ENCODE results near the gene FAM120A. TPM values are rescaled to one million over a fixed set of nuclear protein-coding genes. Genes with fewer than 3 reads are reported as not detected.

Gene FAM120A
- total RNA-seq, 1 experiment from 2014 or later = 43.2 TPM

DNA sequence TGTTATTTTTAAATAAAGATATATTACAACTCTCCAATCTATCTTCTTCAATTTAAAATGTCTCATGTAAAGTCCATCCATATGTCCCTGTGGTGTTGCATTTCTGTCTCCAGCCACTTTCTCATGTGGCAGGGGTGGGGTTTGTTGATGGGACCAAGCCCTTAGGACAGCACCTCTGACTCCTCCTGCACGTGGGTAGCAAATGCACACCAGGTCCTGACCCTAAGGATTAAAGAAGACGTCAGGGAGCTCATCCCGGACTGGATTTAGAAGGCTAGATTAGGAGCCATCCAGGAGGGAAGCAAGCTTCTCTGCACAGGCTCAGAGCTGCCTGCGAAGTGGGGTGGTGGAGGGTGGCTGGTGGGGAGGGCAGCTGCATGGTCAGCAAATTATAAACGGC lies 40.8 kb downstream of the FAM120A start:
- POLR2A ChIA-PET = no interaction called here
- CTCF ChIA-PET = interaction anchor here (0.7 kb wide), 1 partner anchor 291 kb away, joined by 12 read pairs; no protein-coding TSS in a partner anchor
- H3K27me3 Mint-ChIP-seq (ENCODE audit: insufficient read depth, unreplicated experiment) = no peaks in the 10 kb centered on the region
- H3K36me3 ChIP-seq (ENCODE audit: control insufficient read depth, insufficient read depth, low read length) = no peaks in the 10 kb centered on the region; the same call in 1 of the 2 replicates
- no peaks in the 10 kb centered on the region for H3K4me1 Mint-ChIP-seq (ENCODE audit: low read depth, unreplicated experiment)
- no peaks in the 10 kb centered on the region for H3K9me3 ChIP-seq
- H3K4me3 ChIP-seq (ENCODE audit: low read depth, low read length) = no peak overlapping the region
- no peaks in the 10 kb centered on the region for H3K27me3 ChIP-seq (replicated peaks; ENCODE audit: control insufficient read depth, insufficient read depth, low read length)
- H3K27ac Mint-ChIP-seq (ENCODE audit: unreplicated experiment) = no peak overlapping the region
- intact Hi-C loops (cut with micrococcal nuclease; ENCODE audit: unreplicated experiment) = no loop called here
- BruUV-seq (replicated peaks) = no TSS peak
- TF ChIP-seq, protein P1, sequence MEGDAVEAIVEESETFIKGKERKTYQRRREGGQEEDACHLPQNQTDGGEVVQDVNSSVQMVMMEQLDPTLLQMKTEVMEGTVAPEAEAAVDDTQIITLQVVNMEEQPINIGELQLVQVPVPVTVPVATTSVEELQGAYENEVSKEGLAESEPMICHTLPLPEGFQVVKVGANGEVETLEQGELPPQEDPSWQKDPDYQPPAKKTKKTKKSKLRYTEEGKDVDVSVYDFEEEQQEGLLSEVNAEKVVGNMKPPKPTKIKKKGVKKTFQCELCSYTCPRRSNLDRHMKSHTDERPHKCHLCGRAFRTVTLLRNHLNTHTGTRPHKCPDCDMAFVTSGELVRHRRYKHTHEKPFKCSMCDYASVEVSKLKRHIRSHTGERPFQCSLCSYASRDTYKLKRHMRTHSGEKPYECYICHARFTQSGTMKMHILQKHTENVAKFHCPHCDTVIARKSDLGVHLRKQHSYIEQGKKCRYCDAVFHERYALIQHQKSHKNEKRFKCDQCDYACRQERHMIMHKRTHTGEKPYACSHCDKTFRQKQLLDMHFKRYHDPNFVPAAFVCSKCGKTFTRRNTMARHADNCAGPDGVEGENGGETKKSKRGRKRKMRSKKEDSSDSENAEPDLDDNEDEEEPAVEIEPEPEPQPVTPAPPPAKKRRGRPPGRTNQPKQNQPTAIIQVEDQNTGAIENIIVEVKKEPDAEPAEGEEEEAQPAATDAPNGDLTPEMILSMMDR (IDR thresholded peaks at IDR 0.05; ENCODE audit: insufficient read depth in 1 of 2, low read depth in 1 of 2, low read length in 1 of 2, severe bottlenecking in 1 of 2, unreplicated experiment in 1 of 2) = no peak
- peaks cover 23% of the 10 kb centered on the region for H3K36me3 Mint-ChIP-seq (ENCODE audit: insufficient read depth, unreplicated experiment)
- H3K4me3 Mint-ChIP-seq (ENCODE audit: unreplicated experiment) = no peak overlapping the region
- no peaks in the 10 kb centered on the region for H3K4me1 ChIP-seq
- no peak for DNase-seq
- H3K9me3 Mint-ChIP-seq (ENCODE audit: unreplicated experiment) = no peaks in the 10 kb centered on the region

DNA sequence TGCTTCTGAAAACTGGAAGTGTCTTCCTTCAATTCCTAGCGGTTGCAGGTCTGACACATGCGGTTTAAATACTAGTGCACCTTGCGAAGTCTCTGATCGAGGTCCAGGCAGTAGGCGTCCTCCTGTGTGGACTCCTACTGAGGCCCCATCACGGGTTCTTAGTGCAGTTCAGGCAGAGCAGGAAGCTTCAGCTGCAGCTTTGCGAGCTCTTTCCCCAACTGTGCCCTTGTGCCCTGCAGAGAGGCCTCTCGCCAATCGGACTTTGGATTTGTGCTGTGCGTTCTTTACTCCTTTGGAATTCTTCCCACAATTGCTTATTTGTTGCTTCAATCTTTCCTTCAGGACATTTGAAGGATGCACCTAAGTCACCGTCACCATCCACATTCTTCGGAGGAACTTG lies 42.5 kb downstream of the FAM120A start:
- Mint-ChIP-seq H3K27ac (ENCODE audit: unreplicated experiment) (no peak overlapping the region), H3K9me3 (ENCODE audit: unreplicated experiment) (no peaks in the 10 kb centered on the region), H3K36me3 (ENCODE audit: insufficient read depth, unreplicated experiment) (peaks cover 34% of the 10 kb centered on the region), H3K4me1 (ENCODE audit: low read depth, unreplicated experiment) (no peaks in the 10 kb centered on the region), H3K27me3 (ENCODE audit: insufficient read depth, unreplicated experiment) (no peaks in the 10 kb centered on the region), H3K4me3 (ENCODE audit: unreplicated experiment) (no peak overlapping the region)
- no TSS peak for BruUV-seq (replicated peaks)
- TF ChIP-seq, protein P1 (IDR thresholded peaks at IDR 0.05; ENCODE audit: insufficient read depth in 1 of 2, low read depth in 1 of 2, low read length in 1 of 2, severe bottlenecking in 1 of 2, unreplicated experiment in 1 of 2) = no peak
- H3K4me3 ChIP-seq (ENCODE audit: low read depth, low read length) = no peak overlapping the region
- H3K9me3 ChIP-seq = no peaks in the 10 kb centered on the region
- ChIA-PET CTCF (no interaction called here), POLR2A (no interaction called here)
- no peaks in the 10 kb centered on the region for H3K4me1 ChIP-seq
- intact Hi-C loops (cut with micrococcal nuclease; ENCODE audit: unreplicated experiment) = no loop called here
- no peak for DNase-seq
- H3K27me3 ChIP-seq (replicated peaks; ENCODE audit: control insufficient read depth, insufficient read depth, low read length) = no peaks in the 10 kb centered on the region
- no peaks in the 10 kb centered on the region; the same call in 1 of the 2 replicates for H3K36me3 ChIP-seq (ENCODE audit: control insufficient read depth, insufficient read depth, low read length)

DNA sequence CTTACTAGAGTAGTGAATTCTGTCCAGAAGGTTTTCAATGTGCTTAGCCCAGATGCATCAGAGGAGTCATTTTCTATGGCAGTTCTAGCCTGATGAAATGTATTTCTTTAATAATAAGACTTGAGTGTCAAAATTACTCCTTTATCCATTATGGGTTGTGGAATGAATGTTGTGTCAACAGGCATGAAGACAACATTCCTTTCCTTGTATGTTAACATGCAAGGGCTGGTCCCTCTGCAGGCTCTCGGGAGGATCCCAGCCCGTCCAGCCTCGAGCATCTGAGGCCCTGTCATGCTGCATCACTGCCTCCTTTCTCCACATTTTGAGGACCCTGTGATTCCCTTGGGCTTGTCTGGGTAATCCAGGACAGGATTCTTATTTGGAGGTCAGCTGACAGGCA lies 44.8 kb downstream of the FAM120A start:
- BruUV-seq (replicated peaks) = no TSS peak
- Mint-ChIP-seq H3K27me3 (ENCODE audit: insufficient read depth, unreplicated experiment) (no peaks in the 10 kb centered on the region), H3K36me3 (ENCODE audit: insufficient read depth, unreplicated experiment) (peaks cover 52% of the 10 kb centered on the region)

More for the DNA sequence above, 44.8 kb downstream of the FAM120A start:
- H3K27me3 ChIP-seq (replicated peaks; ENCODE audit: control insufficient read depth, insufficient read depth, low read length) = no peaks in the 10 kb centered on the region
- Mint-ChIP-seq H3K4me3 (ENCODE audit: unreplicated experiment) (no peak overlapping the region), H3K9me3 (ENCODE audit: unreplicated experiment) (no peaks in the 10 kb centered on the region), H3K27ac (ENCODE audit: unreplicated experiment) (no peak overlapping the region), H3K4me1 (ENCODE audit: low read depth, unreplicated experiment) (peaks cover 13% of the 10 kb centered on the region)
- H3K9me3 ChIP-seq = no peaks in the 10 kb centered on the region
- no peak for DNase-seq
- TF ChIP-seq, protein P1 (IDR thresholded peaks at IDR 0.05; ENCODE audit: insufficient read depth in 1 of 2, low read depth in 1 of 2, low read length in 1 of 2, severe bottlenecking in 1 of 2, unreplicated experiment in 1 of 2) = no peak
- intact Hi-C loops (cut with micrococcal nuclease; ENCODE audit: unreplicated experiment) = no loop called here
- H3K4me1 ChIP-seq = no peaks in the 10 kb centered on the region
- H3K4me3 ChIP-seq (ENCODE audit: low read depth, low read length) = no peak overlapping the region
- no peaks in the 10 kb centered on the region; the same call in 1 of the 2 replicates for H3K36me3 ChIP-seq (ENCODE audit: control insufficient read depth, insufficient read depth, low read length)
- ChIA-PET CTCF (no interaction called here), POLR2A (no interaction called here)
